ENCODE measurements around the gene CCNO.

CCNO gene

GRCh38 chr5:55232985-55233928 is at the start of gene CCNO:
Gene CCNO, minus strand, starts transcription at chr5:55233608. Its CDS starts 85 bp downstream, at chr5:55233523.
- DNase-seq (ENCODE audit: low read depth): no peak

- no peak for DNase-seq (ENCODE audit: low read depth)
Measured at GRCh38 chr5:55278778-55279177, 45.4 kb upstream of the CCNO start.

- DNase-seq (ENCODE audit: low read depth): no peak
Measured at GRCh38 chr5:55276771-55277170, 43.4 kb upstream of the CCNO start.

GRCh38 chr5:55258339-55258738 is 24.9 kb upstream of the CCNO start:
- no peak for DNase-seq (ENCODE audit: low read depth)

- DNase-seq (ENCODE audit: low read depth): no peak
Measured at GRCh38 chr5:55254802-55255201, 21.4 kb upstream of the CCNO start.

GRCh38 chr5:55250064-55250463 is 16.7 kb upstream of the CCNO start:
- DNase-seq (ENCODE audit: low read depth): no peak

- DNase-seq (ENCODE audit: low read depth): no peak
Measured at GRCh38 chr5:55241746-55242145, 8.3 kb upstream of the CCNO start.

- DNase-seq (ENCODE audit: low read depth): no peak
Measured at GRCh38 chr5:55236800-55237199, 3.4 kb upstream of the CCNO start.

- no peak for DNase-seq (ENCODE audit: low read depth)
Measured at GRCh38 chr5:55234121-55234700, 803 bp upstream of the CCNO start.

GRCh38 chr5:55232271-55232984 is 980 bp downstream of the CCNO start:
- DNase-seq (ENCODE audit: low read depth): no peak

GRCh38 chr5:55231919-55232270 is 1.5 kb downstream of the CCNO start:
- DNase-seq (ENCODE audit: low read depth): no peak

- DNase-seq (ENCODE audit: low read depth): no peak
Measured at GRCh38 chr5:55231029-55231918, 2.1 kb downstream of the CCNO start.

GRCh38 chr5:55230086-55230629 is 3.2 kb downstream of the CCNO start:
- DNase-seq (ENCODE audit: low read depth): no peak

- no peak for DNase-seq (ENCODE audit: low read depth)
Measured at GRCh38 chr5:55227664-55228430, 5.6 kb downstream of the CCNO start.

- no peak for DNase-seq (ENCODE audit: low read depth)
Measured at GRCh38 chr5:55226934-55227663, 6.3 kb downstream of the CCNO start, which contains the start of gene MCIDAS. Gene MCIDAS, minus strand, starts transcription at chr5:55227315. Its CDS starts 177 bp downstream, at chr5:55227138.

- DNase-seq (ENCODE audit: low read depth): no peak
Measured at GRCh38 chr5:55226027-55226933, 7.1 kb downstream of the CCNO start.

GRCh38 chr5:55225346-55225745 is 8.1 kb downstream of the CCNO start:
- no peak for DNase-seq (ENCODE audit: low read depth)

- DNase-seq (ENCODE audit: low read depth): no peak
Measured at GRCh38 chr5:55223812-55224240, 9.6 kb downstream of the CCNO start.
